Hematopoietic multipotent progenitor cell treated with erythropoietin and hydrocortisone succinate and interleukin-3 and kit ligand, for 8 days (in vitro differentiated cells): ENCODE measurements around the gene NRSN2.
A peak's percentile ranks its signal among the peaks of the same experiment; 100 is the strongest.

Experiments used
- DNase-seq: peaks from one replicate; pipeline ENCODE4 v3.0.0-alpha.2; 2015

The NRSN2 gene

GRCh38 chr20:346640-347316, at the start of gene NRSN2:
TSS of gene NRSN2 (plus strand) at chr20:347111. CDS start at chr20:349644, 2,533 bp downstream.
- DNase-seq = no peak

- DNase-seq = peak; percentile 75
Observed at GRCh38 chr20:297925-298775, 48.8 kb upstream of the NRSN2 start.

GRCh38 chr20:298776-299391, 48.0 kb upstream of the NRSN2 start:
- no peak for DNase-seq

- DNase-seq = no peak
Observed at GRCh38 chr20:300345-300990, 46.4 kb upstream of the NRSN2 start.

- no peak for DNase-seq
Observed at GRCh38 chr20:301886-302848, 44.7 kb upstream of the NRSN2 start.

- no peak for DNase-seq
Observed at GRCh38 chr20:305745-306144, 41.2 kb upstream of the NRSN2 start.

GRCh38 chr20:308427-309038, 38.4 kb upstream of the NRSN2 start:
- no peak for DNase-seq

- DNase-seq = no peak
Observed at GRCh38 chr20:309306-309840, 37.5 kb upstream of the NRSN2 start.

GRCh38 chr20:309841-310644, 36.9 kb upstream of the NRSN2 start:
- DNase-seq = peak; percentile 95

GRCh38 chr20:310645-311044, 36.3 kb upstream of the NRSN2 start:
- no peak for DNase-seq

GRCh38 chr20:311609-312008, 35.3 kb upstream of the NRSN2 start:
- DNase-seq = no peak

- DNase-seq = no peak
Observed at GRCh38 chr20:312067-312466, 34.8 kb upstream of the NRSN2 start.

GRCh38 chr20:312866-313265, 34.0 kb upstream of the NRSN2 start:
- DNase-seq = no peak

- DNase-seq = no peak
Observed at GRCh38 chr20:313402-313801, 33.5 kb upstream of the NRSN2 start.

GRCh38 chr20:313948-314347, 33.0 kb upstream of the NRSN2 start:
- no peak for DNase-seq

- DNase-seq = no peak
Observed at GRCh38 chr20:316316-317068, 30.4 kb upstream of the NRSN2 start.

- DNase-seq = peak; percentile 90
Observed at GRCh38 chr20:324177-325044, 22.5 kb upstream of the NRSN2 start.

- peak; percentile 92 for DNase-seq
Observed at GRCh38 chr20:325045-325888, 21.6 kb upstream of the NRSN2 start, which contains the start of gene SOX12. TSS of gene SOX12 (plus strand) at chr20:325552. CDS start at chr20:325925, 373 bp downstream.
